Activated T-helper 1 cell treated with Interleukin-2 at 50 U/mL for 16 hours (primary cell): ENCODE measurements around the gene FIBCD1.
"Not testable (repeated sequence)": the region's sequence is repeated elsewhere in the genome, so short reads cannot be mapped to it uniquely, and the experiment has no call there.

Experiments
- DNase-seq: peaks from one replicate; pipeline ENCODE4 v3.0.0-alpha.2; 2020; ENCODE audit warnings: low read depth

Gene FIBCD1

DNA sequence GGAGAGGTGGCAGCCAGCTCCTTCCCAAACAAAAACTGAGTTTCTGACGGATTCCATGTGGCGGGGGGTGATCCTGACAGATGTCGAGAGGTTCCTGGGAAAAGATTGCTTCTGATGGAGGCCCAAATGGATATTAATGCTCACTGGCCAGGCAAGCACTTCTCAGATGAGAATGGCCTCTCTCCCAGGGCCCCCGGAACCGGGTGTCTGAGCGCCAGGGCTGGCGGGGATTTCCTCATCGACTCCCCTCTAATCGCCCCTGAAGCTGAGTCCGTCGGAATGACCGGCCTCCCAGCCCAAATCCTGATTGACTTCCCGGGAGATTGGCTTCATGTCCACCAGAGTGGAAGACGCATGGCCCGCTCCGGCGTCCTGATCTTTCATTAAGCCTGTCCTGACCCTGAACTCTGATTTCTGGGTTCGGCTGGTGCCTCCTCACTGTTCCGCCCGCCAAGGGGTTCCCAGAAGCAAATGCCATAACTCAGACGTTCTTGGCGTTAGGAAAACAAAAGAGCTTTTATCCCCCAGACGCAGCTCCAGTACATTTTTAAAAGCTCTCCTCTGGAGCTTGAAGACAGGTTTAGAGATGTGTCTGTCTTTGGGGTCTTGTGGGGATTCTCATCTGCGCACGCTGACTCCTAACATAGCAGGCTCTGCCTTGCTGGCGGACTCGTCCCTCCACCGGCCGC lies 17.6 kb downstream of the FIBCD1 start:
- no peak for DNase-seq

DNA sequence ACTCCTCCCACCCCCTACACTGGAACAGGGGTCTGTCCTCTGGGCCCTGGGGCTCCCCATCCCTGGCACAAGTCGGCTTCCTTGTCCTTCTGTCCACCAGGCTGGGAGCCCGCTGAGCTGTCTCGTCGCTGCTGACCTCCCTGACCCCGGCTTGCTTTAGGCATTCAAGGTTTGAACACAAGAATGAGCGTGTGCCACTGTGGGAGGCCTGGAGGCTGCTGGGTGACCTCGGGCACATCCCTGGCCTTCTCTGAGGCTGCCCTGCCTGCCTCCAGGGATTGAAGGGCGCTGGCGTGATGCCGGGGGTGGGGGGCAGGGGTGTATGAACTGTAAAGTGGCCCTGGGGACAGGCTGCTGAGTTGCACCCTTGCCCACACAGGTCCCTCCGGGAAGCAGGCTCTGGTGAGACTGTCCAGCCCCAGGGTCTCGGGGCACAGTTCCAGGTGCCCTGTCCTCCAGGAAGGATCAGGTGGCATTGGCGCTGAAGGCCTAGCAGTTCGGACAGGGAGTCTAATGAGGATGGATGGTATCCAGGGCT lies 18.2 kb downstream of the FIBCD1 start:
- no peak for DNase-seq

DNA sequence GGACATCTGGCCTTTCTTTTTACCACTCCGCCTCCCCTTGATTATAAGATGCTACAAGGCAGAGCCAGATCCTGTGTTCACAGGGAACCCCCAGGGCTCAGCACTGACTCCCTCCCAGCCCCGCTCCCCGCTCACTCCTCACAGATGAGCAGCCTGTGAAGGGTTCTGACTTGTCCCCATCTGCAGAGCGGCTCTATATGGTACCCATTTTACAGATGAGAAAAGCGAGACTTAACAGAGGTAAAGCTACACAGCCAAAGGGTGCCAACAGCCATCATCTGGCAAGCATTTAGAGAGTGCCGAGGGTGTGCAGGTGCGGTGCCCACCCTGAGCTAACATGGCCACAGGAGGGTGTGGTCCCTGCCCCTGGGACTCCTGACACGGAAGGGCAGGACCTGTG lies 18.8 kb downstream of the FIBCD1 start:
- DNase-seq, result no peak

DNA sequence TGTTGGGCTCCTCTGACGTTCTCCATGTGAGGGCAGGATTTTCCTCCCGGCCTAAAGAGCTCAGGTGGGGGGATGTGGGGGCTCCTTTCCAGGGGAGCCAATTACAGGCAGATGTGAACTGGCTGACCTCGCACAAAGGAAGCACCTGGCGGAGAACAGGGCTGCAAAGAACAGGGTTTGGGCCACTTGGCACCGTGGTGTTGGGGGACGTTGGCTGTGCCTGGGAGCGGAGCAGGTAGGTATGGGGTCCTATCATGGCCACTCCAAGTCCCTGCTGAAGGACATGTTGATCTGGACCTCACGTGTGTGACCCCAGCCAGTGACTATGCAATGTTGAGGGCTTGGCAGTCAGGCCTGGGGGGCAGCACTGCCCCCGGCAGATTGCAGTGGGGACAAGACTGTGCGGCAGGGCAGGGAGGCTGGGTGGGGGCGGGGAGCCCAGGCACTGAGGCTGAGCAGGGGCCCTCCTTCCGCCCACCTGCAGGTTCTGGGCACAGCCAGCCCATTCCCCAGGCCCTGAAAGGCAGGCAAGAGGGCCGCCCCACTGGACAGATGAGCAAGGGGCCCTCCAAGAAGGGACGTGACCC lies 19.4 kb downstream of the FIBCD1 start:
- no peak for DNase-seq

DNA sequence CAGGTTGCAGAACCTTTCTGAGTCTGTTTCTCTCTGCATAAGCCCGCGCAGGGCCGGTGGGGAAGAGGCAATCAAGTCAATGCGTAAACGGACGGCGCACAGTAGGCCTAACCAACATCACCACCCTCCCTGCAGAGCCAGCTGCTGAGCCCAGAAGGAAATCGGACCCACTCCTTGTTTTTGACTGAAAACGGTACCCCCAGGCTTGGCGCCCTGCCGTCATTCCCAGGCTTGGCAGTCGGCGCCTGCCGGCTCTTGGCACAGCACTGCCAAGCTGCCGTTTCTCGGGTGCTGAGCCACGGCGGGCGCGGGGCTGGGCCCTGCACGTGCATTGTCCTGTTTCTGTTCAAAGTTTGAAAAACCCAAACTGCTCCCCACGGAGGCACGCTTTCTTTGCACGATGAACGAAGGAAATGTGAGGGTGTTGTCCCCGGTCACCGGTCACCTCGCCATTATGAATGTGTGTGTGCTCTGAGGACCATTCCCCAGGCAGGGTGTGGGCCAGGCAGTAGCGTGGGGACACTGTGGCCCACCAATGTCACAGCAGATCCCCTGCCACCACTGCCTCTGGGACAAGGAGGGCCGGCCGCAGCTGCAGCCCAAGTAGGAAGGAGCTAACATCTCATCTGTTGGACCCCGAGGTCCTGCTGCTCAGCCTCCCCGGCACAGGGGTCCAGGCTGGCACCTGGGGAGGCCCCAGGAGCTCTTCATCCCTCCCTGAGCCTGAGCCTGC lies 20.1 kb downstream of the FIBCD1 start:
- no peak for DNase-seq

DNA sequence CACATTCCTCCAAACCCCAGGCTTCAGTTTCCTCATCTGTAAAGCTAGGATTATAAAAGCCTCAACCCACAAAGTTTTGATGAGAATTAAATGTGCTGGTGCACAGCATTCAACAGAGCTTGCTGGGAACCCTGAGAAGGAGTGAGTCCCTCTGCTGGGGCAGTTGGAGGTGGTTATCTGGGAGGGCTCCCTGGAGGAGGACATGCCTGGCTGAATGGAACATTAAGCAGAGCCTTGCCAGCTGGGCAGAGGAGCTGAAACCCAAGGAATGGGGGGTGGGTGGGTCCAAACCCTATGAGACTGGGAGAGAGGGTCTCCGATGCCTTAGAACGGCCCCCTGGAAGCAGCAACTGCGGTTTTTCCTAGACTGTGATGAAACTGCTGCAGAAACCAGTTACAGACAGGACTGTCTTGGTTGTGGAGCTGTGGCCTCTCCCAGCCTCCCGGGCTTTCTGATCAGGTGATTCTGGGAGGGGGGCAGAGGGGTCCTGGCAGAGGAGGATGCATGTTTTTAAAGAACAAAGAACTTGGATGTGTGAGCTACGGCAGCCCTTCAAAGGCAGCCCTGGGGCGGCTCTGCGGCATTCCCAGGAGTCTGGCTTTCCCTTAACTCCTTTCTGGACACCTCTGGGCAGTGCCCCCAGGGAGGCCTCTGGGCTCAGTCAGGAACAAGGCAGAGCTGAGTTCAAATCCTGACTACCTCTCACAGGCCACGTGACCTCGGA lies 20.8 kb downstream of the FIBCD1 start:
- no peak for DNase-seq

DNA sequence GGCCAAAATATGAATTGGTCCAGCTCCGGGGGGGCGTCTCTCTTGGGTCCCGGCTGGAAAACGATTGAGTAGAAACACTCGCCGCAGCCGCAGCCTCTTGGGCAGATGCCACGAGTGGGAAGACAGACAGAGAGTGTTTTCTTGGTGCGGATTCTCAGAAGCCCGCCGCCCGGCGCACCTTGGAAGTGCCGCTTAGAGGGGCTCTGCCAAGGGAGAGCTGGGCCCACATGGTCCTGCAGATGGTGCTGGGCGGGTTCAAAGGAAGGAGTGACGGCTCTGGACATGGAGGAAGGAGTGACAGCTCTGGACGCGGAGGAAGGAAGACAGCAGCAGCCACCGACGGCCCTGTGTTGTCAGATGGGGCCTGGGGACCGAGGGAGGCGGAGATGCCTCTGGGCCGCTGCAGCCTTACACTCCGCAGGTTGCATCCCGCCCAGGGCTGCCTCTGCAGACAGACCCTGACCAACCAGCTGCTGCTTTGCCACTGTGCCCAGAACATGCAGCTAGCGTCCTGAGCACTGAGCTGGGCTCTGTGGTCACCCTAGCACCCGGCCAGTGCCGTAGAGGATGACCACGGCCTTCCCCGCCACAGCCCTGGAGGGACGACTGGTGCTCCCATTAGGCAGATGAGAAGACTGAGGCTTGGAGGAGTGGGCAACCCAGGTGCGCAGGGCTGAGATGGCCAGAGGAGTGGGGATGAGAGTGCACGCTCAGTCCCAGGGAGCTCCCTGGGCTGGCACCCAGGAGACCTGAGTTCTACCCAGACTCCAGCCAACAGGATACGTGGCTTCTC lies 21.7 kb downstream of the FIBCD1 start:
- DNase-seq, result no peak

DNA sequence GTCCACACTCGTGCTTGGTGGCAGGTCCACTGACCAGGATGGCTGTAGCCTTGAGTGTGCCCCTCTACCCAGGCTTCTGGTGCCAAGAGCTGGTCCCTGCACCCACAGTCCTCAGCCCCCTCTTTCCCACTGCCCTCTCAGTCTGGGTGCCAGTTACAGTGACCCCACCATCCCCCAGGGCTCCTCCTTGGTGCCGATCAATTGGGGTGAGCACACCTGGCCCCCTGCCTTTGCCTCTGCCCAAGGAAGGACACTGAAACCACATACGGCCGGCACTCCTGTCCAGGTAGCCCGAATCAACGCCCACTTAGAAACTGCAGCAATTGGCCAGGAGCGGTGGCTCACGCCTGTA lies 24.0 kb downstream of the FIBCD1 start:
- no peak for DNase-seq

DNA sequence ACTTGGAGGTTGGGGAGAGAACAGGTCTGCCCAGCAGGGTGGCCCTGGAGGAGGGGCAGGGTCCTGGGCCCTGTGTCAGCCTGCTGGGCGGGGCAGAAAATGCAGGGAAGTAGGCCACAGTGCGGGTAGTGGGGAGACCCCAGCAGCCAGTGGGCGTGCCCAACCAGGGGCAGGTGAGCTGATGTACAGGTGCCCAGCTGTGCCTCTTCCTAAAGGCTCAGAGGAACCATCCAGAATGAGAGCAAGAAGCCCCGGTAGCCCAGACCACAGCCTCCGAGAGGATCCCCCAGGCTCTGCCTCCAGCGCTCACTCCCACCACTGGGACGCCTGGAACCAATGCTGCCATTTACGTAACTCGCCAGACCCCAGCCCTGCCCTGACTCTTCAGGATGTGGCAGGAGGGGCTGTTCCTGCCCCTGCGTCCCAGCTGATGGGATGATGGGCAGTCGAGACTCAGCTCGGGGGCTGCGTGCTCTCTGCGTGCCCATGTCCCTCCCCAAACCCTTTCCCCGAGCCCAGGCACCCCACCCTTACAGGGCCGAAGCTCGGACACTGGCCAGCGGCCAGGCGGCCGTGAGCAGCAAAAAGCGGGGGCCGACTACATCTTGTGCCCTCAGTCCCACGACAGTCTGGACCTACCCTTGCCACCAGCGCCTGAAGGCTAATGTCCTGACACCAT lies 24.5 kb downstream of the FIBCD1 start:
- no peak for DNase-seq

DNA sequence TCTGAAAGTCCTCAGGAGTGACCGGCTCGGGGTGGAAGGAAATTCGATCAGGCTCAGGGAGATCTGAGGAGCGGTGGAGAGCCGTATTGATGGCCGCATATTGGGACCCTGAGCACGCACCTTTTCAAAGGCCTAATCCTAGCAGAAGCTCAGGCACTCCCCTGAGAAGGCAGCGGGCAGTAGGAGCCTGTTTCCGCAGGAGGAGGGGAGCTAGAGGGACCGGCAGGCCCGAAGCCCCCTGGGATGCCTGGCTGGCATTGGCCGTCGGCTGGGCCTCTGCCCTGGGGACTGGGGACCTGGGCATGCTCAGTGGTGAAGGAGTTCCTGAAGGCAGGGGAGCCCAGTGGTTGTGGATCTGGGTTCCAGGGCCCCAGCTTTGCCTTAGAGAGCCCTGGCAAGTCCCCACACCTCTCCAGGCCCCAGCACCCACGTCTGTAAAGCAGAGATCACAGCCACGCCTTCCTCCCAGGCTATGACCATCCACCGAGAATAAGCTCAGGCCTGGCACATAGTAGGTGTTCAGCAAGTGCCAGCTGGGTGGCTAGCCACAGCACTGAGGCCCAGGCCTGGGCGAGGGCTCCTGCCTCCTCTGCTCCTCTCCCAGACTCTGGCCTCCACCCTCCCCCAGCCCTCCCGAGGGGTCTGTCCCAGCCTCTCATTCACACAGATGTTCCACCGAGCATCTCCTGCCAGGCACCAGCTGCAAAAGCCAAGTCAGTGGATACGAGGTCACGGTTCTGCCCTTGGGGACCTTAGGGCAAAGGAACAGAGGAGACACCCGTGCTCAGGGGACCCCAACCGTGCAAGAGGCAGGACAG lies 25.2 kb downstream of the FIBCD1 start:
- DNase-seq, result no peak

DNA sequence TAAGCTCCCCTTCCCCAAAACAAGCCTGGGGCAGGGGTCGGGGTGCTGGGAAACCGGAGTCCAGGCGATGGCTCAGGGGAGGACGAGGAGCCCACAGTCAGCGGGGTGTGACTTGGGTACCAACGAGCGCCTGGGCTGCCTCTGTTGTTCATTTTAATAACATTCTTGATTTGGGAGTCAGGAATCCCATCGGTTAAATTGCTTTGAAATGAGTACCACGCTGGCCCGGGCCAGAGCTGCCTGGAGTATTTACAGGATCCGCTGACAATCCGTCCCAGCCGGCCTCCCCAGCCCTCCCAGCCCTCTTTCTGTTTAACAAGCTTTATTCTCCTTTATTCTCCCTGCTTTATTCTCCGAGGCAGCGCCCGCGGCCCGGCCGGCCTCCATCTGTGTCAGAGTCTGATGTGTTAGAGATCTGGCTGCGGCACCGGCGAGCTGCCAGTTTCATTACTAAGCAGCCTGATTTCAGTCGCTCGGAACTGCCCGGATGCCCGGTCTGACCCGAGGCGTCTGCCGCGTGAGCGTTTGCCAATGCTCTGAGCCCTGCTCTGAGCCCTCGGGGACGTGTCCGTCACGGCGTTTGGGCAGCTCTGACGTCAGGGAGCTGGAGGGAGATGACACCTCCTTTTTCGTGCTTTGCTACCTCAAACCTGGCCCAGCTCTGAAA lies 26.0 kb downstream of the FIBCD1 start:
- no peak for DNase-seq

DNA sequence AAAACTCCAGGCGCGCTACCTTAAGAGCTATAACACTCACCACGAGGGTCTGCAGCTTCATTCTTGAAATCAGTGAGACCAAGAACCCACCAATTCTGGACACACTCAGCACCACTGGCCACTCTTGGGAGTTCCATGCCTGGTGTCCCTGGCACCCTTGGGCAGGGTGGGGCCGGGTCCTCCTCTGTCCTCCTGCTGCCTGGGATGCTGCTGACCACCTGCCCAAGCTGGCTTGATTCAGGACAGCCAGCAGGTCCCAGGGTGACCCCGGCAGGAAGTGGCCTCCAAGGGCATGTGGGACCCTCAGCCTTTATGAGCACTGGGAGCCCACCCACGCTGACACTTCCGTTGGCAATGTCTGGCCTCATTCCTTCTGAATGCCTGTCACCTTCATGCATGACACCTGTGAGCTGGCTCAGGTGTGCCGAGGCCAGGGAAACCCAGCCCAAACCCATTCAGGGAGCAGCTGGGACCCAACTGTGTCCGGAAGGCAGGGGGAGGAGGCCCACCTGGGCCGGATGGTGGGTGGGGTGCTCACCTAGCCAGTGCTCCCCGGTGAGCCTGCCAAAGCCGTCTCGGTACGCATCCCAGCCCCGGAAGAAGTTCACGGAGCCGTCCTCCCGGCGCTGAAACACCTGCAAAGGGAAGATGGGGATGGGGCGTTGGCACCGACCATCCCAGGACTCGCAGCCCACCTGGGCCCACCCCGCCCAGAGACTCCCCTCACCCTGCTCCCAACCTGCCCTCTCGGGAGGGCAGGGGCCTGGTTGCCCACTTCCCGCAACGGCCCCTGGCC lies 27.6 kb downstream of the FIBCD1 start:
- no peak for DNase-seq

DNA sequence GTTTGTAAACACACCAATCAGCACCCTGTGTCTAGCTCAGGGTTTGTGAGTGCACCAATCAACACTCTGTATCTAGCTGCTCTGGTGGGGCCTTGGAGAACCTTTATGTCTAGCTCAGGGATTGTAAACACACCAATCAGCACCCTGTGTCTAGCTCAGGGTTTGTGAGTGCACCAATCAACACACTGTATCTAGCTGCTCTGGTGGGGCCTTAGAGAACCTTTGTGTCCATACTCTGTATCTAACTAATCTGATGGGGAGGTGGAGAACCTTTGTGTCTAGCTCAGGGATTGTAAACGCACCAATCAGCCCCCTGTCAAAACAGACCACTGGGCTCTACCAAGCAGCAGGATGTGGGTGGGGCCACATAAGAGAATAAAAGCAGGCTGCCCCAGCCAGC lies 28.4 kb downstream of the FIBCD1 start:
- not testable (repeated sequence) for DNase-seq

DNA sequence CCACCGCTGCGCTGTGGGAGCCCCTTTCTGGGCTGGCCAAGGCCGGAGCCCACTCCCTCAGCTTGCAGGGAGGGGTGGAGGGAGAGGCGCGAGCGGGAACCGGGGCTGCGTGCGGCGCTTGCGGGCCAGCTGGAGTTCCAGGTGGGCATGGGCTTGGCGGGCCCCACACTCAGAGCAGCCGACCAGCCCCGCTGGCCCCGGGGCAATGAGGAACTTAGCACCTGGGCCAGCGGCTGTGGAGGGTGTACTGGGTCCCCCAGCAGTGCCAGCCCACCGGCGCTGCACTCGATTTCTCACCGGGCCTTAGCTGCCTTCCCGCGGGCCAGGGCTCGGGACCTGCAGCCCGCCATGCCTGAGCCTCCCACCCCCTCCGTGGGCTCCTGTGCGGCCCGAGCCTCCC lies 29.0 kb downstream of the FIBCD1 start:
- not testable (repeated sequence) for DNase-seq

DNA sequence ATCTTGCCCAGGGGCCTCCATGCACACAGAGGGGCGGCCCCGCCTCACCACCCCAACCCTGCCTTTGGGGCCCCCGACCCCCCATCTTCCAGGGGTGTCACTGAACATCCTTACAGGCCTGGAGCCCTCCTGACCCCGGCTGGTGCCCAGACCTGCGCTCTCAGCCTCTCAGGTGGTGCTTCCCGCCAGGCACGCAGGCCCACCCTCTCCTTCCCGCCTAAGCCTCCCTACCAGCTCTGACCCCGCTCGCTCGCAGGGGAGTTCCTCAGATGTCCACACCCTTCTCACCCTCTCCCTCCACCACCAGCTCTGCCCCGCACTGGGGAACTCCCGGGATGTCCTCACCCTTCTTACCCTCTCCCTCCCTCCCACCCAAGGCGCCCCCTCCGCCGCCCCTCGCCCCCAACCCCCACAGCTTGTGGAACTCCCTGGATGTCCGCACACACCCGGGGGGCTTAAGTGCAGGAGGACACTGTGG lies 30.1 kb downstream of the FIBCD1 start:
- DNase-seq, result no peak

DNA sequence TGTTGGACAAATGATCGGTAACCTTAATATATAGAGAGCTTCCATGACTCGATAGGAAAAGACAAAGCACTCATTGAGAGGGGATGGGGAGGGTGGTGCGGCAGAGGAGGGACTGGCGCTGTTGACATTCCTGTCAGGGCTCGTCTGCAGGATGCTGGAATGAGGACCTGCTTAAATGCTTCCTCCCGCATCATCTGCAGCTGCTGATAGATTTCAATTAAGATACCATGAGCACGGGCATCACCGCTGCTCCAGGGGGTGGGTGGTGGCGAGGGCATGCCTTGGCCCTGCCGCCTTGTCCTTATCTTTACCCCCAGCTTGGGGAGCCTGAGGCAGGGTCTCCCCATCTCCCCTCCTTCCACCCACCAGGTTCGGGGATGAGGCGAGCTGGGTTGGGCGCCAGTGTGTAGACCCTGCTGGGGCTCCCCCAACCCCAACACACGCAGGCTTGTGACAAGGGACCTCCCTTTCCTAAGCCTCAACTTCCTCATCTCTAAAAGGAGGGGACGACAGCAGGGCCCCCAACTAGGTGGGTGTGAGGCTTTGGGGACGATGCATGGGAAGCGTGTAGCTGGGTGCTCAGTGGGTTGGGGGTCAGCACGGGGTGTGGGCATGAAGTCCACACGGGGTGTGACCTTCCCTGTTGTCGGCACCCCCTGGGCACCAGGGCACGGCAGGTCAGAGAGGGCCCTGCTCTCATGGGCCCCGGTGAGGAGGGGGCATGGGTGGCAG lies 30.7 kb downstream of the FIBCD1 start:
- DNase-seq, result no peak

DNA sequence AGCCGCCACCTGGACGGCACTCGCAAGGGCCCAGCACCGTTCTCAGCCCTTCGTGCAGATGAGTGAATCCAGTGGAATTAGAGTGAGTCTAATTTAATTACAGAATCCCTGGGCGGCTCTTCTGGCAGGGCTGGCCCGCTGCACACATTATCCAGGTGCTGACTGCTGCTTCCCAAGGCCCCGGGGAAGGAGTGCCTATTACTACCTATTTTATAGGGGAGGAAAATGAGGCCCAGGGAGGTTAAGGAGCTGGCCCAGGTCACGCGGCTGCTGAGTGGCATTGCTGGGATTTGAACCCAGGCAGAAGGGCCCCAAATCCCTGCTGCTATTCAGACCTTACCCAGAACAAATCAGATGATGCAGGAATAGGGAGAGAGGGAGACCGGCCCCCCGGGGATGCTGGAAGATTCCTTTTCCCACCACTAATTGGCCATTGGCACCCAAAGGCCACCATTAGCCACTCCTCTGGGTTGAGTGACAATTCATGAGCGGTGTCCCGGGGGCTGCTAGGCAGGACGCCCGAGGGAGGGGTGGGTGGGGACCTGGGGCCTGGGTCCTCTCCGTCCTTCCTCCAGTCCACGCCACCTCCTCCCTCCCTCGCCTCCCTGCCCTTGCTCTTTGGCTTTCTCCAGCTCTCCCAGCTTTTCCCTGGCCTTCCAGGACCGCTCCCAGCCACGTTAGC lies 32.2 kb downstream of the FIBCD1 start:
- DNase-seq, result no peak
